HuH-7 (cell line): ENCODE results near the gene ARID5A.

Experiments
- DNase-seq: peaks from one replicate; pipeline ENCODE4 v3.0.0; 2011; ENCODE audit warnings: low spot score

ARID5A gene

GRCh38 chr2:96601382-96602292 lies 65.1 kb downstream of the ARID5A start:
- DNase-seq, result peak; percentile 73
